NK-92 treated with Interleukin-12 subunit alpha and Interleukin-12 subunit beta, amount 100 ng/mL, for 24 hours (cell line): ENCODE measurements around the gene B3GALT6.

ENCODE experiments used
- DNase-seq: peaks from one replicate; lab custom pipeline; 2025; lab: John Stamatoyannopoulos, UW

B3GALT6 gene

GRCh38 chr1:1200876-1201810, 30.9 kb upstream of the B3GALT6 start:
- DNase-seq = no peak

- no peak for DNase-seq
Observed at GRCh38 chr1:1202831-1203560, 29.0 kb upstream of the B3GALT6 start.

GRCh38 chr1:1203561-1204424, 28.2 kb upstream of the B3GALT6 start:
- DNase-seq = no peak

- no peak for DNase-seq
Observed at GRCh38 chr1:1204425-1204920, 27.6 kb upstream of the B3GALT6 start.

GRCh38 chr1:1204998-1205768, 26.9 kb upstream of the B3GALT6 start:
- no peak for DNase-seq

GRCh38 chr1:1205769-1206375, 26.2 kb upstream of the B3GALT6 start:
- DNase-seq = no peak

- no peak for DNase-seq
Observed at GRCh38 chr1:1206376-1206965, 25.6 kb upstream of the B3GALT6 start, which contains the start of gene TNFRSF18. TNFRSF18 (minus strand) TSS chr1:1206592; CDS start chr1:1206571, 21 bp downstream.

- DNase-seq = no peak
Observed at GRCh38 chr1:1206966-1207531, 25.0 kb upstream of the B3GALT6 start.

- DNase-seq = no peak
Observed at GRCh38 chr1:1207571-1207892, 24.5 kb upstream of the B3GALT6 start.

- DNase-seq = no peak
Observed at GRCh38 chr1:1208713-1209433, 23.2 kb upstream of the B3GALT6 start.

- no peak for DNase-seq
Observed at GRCh38 chr1:1210726-1211540, 21.1 kb upstream of the B3GALT6 start.

GRCh38 chr1:1211541-1212441, 20.2 kb upstream of the B3GALT6 start:
- DNase-seq = no peak

- peak; percentile 56 for DNase-seq
Observed at GRCh38 chr1:1212780-1213344, 19.2 kb upstream of the B3GALT6 start.

GRCh38 chr1:1213345-1214265, 18.4 kb upstream of the B3GALT6 start, which contains the start of gene TNFRSF4:
TNFRSF4 (minus strand) TSS chr1:1214153; CDS start chr1:1214127, 26 bp downstream.
- DNase-seq = no peak

- no peak for DNase-seq
Observed at GRCh38 chr1:1215080-1215676, 16.9 kb upstream of the B3GALT6 start.
